ENCODE measurements around the gene UTS2B.
A peak's percentile ranks its signal among the peaks of the same experiment; 100 is the strongest.

Gene UTS2B

DNA sequence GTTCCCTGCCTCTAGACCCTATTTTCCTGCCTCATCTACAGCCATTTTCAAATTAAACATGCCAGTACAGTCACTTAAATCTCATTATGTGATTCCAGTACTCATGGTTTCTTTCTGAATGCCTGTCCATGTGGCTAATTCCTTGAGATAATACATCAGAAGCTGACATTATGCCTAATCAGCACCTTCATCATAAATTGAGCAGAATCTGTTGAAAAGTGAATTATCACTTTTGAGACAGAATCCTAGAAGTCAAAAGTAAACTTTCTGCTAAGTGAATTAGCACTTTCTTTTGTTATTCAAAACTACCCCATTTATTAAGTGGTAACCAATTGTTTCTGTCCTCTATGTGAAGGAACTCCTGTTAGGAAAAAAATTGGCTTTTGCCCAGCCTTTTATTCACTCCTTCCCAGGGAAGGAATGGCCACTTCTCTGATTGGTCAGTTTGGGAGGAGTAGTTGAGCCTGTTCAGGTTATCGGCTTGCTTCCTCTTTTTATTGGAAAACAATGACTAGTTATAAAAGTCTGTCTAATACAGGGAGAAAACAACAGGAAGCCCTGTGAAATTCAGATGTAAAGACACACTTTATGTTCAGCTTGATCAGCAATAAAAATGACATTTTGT is 90.8 kb downstream of the UTS2B start:
- DNase-seq (ENCODE audit: low read depth, low spot score), result no peak

DNA sequence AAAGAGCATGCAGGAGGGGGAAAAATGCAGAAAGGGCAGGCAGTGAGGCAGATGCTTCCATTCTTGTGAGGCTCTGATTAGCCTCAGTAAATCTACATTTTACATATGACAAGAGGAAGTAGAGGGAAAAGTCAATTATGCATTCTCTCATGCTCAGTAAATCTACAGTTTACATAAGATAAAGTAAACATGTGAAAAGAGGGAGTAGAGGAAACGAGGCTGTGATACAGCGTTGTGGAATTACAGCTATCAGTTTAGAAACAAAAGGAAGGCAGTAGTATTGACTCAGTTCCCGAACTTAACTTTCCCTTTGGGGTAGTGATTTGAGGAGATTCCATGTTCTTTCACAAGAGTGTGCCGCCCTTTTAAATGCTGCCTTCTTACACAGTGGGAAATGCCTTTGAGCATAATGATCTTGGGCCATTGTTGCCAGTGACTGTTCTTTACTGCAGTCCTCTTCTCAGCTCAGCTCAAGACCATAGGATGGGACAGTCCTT is 92.0 kb downstream of the UTS2B start:
- no peak for DNase-seq (ENCODE audit: low read depth, low spot score)

DNA sequence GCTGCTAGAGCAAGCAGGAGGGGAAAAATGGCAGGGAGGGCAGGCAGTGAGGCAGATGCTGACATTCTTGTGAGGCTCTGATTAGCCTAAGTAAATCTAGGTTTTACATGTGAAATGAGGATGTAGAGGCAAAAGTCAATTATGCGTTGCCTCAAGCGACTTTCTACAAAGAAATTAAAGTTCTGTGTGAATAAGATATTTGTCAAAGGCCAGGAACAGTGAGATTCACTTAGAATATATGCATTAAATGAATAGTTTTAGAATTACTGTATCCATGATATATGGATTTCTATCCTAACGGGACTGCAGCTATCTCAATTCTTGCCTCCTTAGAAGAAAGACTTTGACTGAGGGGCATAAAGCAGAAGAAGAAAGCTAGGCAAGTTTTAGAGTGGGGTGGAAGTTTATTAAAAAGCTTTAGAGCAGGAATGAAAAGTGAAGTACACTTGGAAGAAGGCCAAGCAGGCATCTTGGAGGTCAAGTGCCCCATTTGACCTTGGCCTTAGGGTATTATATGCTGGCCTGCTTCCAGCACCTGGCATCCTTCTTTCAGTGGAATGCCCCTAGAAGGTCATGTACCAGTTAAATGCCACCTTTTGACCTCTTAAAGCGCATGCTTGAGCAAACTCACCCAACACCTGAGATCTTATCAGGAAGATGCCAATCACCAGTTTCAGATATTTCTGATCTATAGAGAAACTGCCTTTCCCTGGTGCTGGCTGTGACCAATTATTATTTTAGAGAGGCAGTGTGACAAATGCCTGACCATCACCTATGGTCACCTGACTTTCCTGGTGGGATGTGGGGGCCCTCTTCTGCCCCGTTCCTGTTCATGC is 93.1 kb downstream of the UTS2B start:
- DNase-seq (ENCODE audit: low read depth, low spot score), result no peak

DNA sequence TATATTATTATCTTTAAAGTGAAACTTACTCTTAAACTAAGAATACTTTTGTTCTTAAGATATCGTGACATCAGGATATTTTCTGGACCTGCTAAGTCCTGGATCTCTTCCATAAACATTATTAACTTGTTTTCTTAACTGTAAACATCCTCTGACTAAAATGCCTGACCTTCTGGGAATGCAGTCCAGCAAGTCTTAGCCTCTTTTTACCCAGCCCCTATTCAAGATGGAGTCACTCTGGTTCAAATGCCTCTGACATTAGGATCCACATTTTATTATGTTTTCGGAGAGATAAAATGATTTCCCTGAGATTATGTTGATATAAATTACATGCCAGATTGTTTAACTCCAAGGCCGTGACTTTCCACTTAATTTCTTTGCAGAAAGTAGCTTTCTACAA is 93.7 kb downstream of the UTS2B start:
- DNase-seq (ENCODE audit: low read depth, low spot score), result no peak

DNA sequence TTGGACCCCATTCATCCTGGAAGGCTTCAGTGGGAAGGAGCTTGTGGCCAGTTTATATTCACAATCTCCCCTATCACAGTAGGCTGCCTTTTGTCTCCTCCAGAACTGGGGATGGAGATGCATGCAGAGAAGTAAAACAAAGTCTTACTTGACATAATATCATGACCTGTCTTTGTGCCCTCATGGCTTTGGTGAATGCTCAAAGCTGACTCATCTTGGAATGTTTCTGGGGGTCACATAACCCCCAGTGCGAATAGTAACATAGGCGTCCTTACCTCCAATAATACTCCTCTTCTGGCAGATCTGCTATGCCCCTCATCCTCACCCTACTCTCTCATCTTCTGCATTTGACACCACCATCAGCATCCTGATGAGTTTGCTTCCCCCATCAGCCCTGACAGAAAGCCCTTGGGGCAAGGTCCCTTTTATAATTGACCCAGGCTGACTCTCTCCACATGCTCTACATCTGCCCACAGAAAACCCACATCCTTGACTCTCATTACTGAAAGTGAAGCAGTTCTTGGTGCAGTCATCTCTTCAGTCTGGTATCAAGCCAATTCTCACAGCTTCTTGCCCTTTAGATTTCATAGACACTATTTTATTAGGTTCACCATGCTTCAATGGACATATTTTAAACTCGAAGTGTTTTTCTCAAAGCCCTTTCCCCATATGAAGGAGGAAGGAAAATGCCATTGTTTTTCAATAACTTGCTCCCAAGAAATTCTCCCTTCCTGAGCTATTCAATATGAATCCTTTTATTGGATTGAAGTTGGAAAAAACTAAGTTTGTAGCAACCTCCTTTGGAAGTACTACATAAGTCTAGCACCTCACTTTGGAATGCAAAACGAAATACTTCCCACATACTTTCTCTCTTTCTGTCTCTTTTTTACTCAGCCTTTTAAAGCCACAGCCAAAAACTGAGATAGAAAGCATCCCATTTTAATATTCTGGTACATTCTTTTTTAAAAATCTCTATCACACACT is 94.7 kb downstream of the UTS2B start:
- peak; percentile 53 for DNase-seq (ENCODE audit: low read depth, low spot score)

DNA sequence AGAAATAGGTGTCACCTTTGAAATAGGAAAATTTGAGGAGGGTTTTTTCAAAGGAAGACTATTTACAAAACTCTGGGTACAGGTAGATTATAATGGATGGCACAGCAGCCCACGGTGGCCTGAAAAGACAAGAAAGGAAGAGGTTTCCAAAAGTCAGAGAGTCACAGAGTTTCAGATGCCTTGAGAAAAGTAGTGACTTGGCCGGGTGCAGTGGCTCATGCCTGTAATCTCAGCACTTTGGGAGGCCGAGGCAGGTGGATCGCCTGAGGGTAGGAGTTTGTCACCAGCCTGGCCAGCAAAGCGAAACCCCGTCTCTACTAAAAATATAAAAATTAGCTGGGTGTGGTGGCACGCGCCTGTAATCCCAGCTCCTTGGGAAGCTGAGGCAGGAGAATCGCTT is 96.1 kb downstream of the UTS2B start:
- DNase-seq (ENCODE audit: low read depth, low spot score), result no peak

DNA sequence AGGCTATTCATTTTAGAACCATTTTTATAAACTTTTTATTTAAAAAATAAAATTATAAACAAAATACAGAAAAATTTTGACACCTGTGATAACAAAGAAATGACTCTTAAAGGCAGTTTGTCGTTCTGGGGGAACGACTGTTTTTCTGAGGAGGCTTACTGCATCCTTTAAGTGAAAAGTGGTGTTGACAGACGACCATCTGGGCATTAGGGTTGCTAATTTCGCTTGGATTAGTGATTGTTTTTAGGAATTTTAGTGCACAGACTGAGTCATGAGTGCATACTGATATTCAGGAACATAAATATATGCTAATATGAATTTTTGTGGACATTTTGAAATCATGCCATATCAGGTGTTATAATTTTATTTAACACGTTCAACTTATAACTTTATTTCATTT is 102.8 kb downstream of the UTS2B start:
- DNase-seq (ENCODE audit: low read depth, low spot score), result no peak

DNA sequence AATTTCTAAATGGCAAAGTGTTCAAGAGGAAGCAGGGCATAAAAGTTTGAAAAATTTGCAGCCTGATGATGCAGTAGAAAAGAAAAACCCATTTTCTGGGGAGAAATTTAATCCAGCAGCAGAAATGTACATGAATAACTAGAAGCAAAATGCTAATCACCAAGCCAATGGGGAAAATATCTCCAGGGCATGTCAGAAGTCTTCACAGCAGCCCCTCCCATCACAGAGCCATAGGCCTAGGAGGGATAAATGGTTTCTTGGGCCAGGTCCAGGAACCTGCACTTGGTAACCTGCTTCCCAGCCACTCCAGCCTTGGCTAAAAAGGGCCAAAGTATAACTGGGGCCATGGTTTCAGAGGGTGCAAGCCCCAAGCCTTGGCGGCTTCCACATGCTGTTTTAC is 108.7 kb downstream of the UTS2B start:
- DNase-seq (ENCODE audit: low read depth, low spot score), result no peak

DNA sequence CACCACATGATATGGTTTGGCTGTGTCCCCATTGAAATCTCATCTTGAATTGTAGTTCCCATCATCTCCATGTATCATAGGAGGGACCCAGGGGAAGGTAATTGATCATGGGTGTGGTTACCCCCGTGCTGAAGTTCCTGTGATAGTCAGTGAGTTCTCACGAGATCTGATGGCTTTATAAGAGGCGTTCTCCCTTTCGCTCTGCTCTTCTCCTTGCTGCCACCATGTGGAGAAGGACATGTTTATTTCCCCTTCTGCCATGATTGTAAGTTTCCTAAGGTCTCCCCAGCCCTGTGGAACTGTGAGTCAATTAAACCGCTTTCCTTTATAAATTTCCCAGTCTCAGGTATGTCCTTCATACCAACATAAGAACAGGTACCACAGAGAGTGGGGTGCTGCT is 109.4 kb downstream of the UTS2B start:
- DNase-seq (ENCODE audit: low read depth, low spot score), result no peak

DNA sequence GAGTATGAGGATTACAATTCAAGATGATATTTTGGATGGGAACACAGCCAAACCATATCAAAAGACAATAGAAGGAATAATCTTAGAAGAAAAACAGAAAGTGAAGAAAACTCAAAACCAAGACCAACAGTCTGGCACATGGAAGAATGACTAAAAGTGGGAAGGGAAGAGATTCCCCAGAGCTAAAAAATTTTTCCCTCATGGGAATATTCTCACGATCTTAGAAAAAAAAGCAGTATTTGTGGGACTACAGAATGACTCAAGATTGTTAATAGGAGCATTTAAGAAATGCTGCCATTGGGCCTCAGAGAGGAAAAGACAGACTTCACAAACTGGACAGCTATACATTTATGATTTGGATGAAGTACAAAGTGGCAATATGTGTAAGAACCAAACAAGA is 113.0 kb downstream of the UTS2B start:
- no peak for DNase-seq (ENCODE audit: low read depth, low spot score)

Data from brain pericyte (primary cell).